ENCODE measurements around the gene PLXNA1. TPM values are rescaled to one million over a fixed set of nuclear protein-coding genes. Genes with fewer than 3 reads are reported as not detected.

PLXNA1 gene
- total RNA-seq, 3 donors from 2014 or later, result 11.8 to 19.3 (median 12.7) TPM

- no peak for TF ChIP-seq CTCF (IDR thresholded peaks at IDR 0.05)
- DNase-seq (no peak), ATAC-seq (no peak)
- Histone ChIP-seq H3K4me3 (no peak overlapping the region), H3K4me1 (ENCODE audit: low read depth) (no peaks in the 10 kb centered on the region), H3K36me3 (ENCODE audit: low read depth) (no peaks in the 10 kb centered on the region), H3K9me3 (no peaks in the 10 kb centered on the region)
- intact Hi-C loops (cut with DNase I, micrococcal nuclease), result no loop called here
Observed at GRCh38 chr3:127022849-127023248, 39.9 kb downstream of the PLXNA1 start.

GRCh38 chr3:127025456-127025855 lies 42.5 kb downstream of the PLXNA1 start:
- no peak for TF ChIP-seq CTCF (IDR thresholded peaks at IDR 0.05)
- Histone ChIP-seq H3K4me1 (ENCODE audit: low read depth) (peaks cover 7% of the 10 kb centered on the region), H3K9me3 (no peaks in the 10 kb centered on the region), H3K36me3 (ENCODE audit: low read depth) (no peaks in the 10 kb centered on the region), H3K4me3 (no peak overlapping the region)
- no peak for DNase-seq
- no peak for ATAC-seq
- intact Hi-C loops (cut with DNase I, micrococcal nuclease), result no loop called here

- DNase-seq (peak in 2 of 3 donors; percentile 61), ATAC-seq (peak; percentile 36)
- H3K9me3 ChIP-seq, result no peaks in the 10 kb centered on the region
- H3K36me3 ChIP-seq (ENCODE audit: low read depth), result no peaks in the 10 kb centered on the region
- H3K4me1 ChIP-seq (ENCODE audit: low read depth), result peaks cover 7% of the 10 kb centered on the region
- no peak for TF ChIP-seq CTCF (IDR thresholded peaks at IDR 0.05)
- intact Hi-C loops (cut with DNase I, micrococcal nuclease), result no loop called here
- H3K4me3 ChIP-seq, result no peak overlapping the region
Observed at GRCh38 chr3:127026036-127026435, 43.1 kb downstream of the PLXNA1 start.

GRCh38 chr3:127026661-127027060 lies 43.7 kb downstream of the PLXNA1 start:
- Histone ChIP-seq H3K4me3 (no peak overlapping the region), H3K9me3 (no peaks in the 10 kb centered on the region), H3K36me3 (ENCODE audit: low read depth) (no peaks in the 10 kb centered on the region), H3K4me1 (ENCODE audit: low read depth) (peaks cover 7% of the 10 kb centered on the region)
- DNase-seq (no peak), ATAC-seq (no peak)
- no peak for TF ChIP-seq CTCF (IDR thresholded peaks at IDR 0.05)
- intact Hi-C loops (cut with DNase I, micrococcal nuclease), result no loop called here

- ATAC-seq, result no peak
- intact Hi-C loops (cut with DNase I, micrococcal nuclease), result no loop called here
- H3K9me3 ChIP-seq, result no peaks in the 10 kb centered on the region
Observed at GRCh38 chr3:127027061-127027735, 44.3 kb downstream of the PLXNA1 start.

More at GRCh38 chr3:127027061-127027735, 44.3 kb downstream of the PLXNA1 start:
- no peak for TF ChIP-seq CTCF (IDR thresholded peaks at IDR 0.05)
- DNase-seq, result no peak
- Histone ChIP-seq H3K4me1 (ENCODE audit: low read depth) (peaks cover 7% of the 10 kb centered on the region), H3K36me3 (ENCODE audit: low read depth) (no peaks in the 10 kb centered on the region), H3K4me3 (no peak overlapping the region)
